Adrenal gland (tissue), 12 donors: ENCODE measurements around the gene HIF1AN. TPM values are rescaled to one million over a fixed set of nuclear protein-coding genes. Genes with fewer than 3 reads are reported as not detected.

Experiments
- DNase-seq, 7 donors: peaks; one replicate each; pipeline ENCODE4 v3.0.0-alpha.2; 2019 to 2020
- H3K27ac ChIP-seq, 5 donors: fragments of 200-600 bp; sonication (generic) in 4 of 5; 1 replicate in 3 of 5; 2 replicates in 2 of 5; pipeline versions ENCODE4 v1.5.1 to v1.8.0; 2016 to 2020; ENCODE audit warnings: mild to moderate bottlenecking in 1 of 5
- H3K27me3 ChIP-seq: fragments of 200-600 bp; 2 replicates; pipeline ENCODE4 v1.8.0; 2021
- H3K36me3 ChIP-seq, 2 donors: fragments of 200-600 bp; replicated peaks in 1 of 2; 1 replicate in 1 of 2; 2 replicates in 1 of 2; pipeline versions ENCODE4 v1.5.1 to v1.8.0; 2018 to 2022
- H3K4me1 ChIP-seq, 2 donors: fragments of 200-600 bp; replicated peaks in 1 of 2; 1 replicate in 1 of 2; 2 replicates in 1 of 2; pipeline versions ENCODE4 v1.5.1 to v1.8.0; 2018 to 2021
- H3K4me3 ChIP-seq, 4 donors: fragments of 200-600 bp; sonication (generic) in 3 of 4; one replicate each; pipeline ENCODE4 v1.5.1; 2016 to 2018
- H3K9me3 ChIP-seq, 3 donors: fragments of 200-600 bp; sonication (generic) in 1 of 3; replicated peaks in 1 of 3; 1 replicate in 2 of 3; 2 replicates in 1 of 3; pipeline versions ENCODE4 v1.5.1 to v1.8.0; 2016 to 2021
- POLR2A ChIP-seq, 2 donors: fragments of 450-650 bp; IDR thresholded peaks; one replicate each; pipeline ENCODE4 v1.6.1; 2017; ENCODE audit warnings: antibody characterized with exemption in 2 of 2, mild to moderate bottlenecking in 2 of 2, moderate library complexity in 1 of 2
- WGBS, 4 donors: extraction: QIAGEN DNeasy Blood & Tissue Kit in 2 of 4; methylation state at CpG; one replicate each; pipeline versions ENCODE4 v1.1.5 to v1.1.7; 2013 to 2017; 5-methylcytosine and 5-hydroxymethylcytosine counted together
- intact Hi-C, 2 donors: fragments of 100-400 bp; cut with DNase I; formaldehyde crosslinking; loops; one replicate each; pipeline versions ENCODE4 v1.14.1 to v1.15.0; 2022 to 2023
- polyA plus RNA-seq, 3 donors: library from polyadenylated mRNA; stranded (reverse); fragments of 200-250 nt in 2 of 3; fragments of 350-450 nt in 1 of 3; fragmentation: Illumina TruSeq in 1 of 3; extraction: RNeasy Lipid Tissue Mini Kit (QIAGEN cat#74804) in 1 of 3; gene quantifications; one replicate each; pipeline ENCODE4 v1.2.3, GENCODE V29; 2013 to 2014
- total RNA-seq, 9 donors: library from RNA; depleted of rRNA in 4 of 9; stranded (reverse); fragments of >200 nt in 4 of 9; fragments of 120-200 nt in 1 of 9; fragmentation: NEBNext Ultra II Directional in 1 of 9; extraction: Animal tissue kit (Norgen Biotek cat#: 25700) in 1 of 9; gene quantifications; one replicate each; pipeline versions ENCODE4 v1.1.0 to v1.2.4, GENCODE V29; 2013 to 2023
- TF ChIP-seq, protein P1 (sequence below), 6 experiments: fragments of 450-650 bp in 4 of 6; fragments of 200-600 bp in 2 of 6; sonication (generic) in 1 of 6; IDR thresholded peaks; 1 replicate in 5 of 6; 2 replicates in 1 of 6; pipeline versions ENCODE4 v1.5.1 to v1.8.0; 2016 to 2021; ENCODE audit warnings: antibody characterized with exemption in 6 of 6, mild to moderate bottlenecking in 2 of 6, moderate library complexity in 1 of 6
- donor health status: healthy with polysubstance abuse.
- donor health status: Bipolar disorder and iron deficiency.
- donor health status: DM: yes; HTN: yes; CAD: no.
- donor health status: DM: no; HTN: no; CAD: no.
- donor health status: DM: no; HTN: no; CAD: no.
- donor health status: DM: yes; HTN: yes; CAD: no.

HIF1AN gene
- total and polyA plus RNA-seq, 12 donors = 6.7 to 46.4 (median 20.0) TPM

DNA sequence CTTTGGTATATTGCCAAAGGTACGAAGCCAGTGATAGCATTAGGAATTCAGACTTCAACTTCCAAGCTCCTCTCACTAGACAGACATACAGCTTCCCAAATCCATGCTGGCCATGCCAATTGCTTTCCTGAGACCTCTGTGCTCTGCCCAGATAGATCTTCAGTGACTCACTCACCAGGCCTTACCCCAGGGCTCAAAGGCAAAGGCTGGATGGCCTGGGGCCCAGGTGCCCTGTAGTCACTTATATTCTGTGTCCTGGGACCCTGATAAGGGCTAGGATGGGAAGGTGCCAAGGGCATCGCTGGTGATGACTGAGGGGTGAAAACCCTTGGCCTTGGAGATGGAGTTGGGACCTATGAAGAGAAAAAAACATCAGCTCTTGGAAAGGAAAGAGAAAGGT lies 45.2 kb upstream of the HIF1AN start:
- Histone ChIP-seq H3K9me3 (no peaks in the 10 kb centered on the region), H3K4me1 (no peaks in the 10 kb centered on the region), H3K27me3 (no peaks in the 10 kb centered on the region), H3K36me3 (peaks cover 0 to 20% of the 10 kb centered on the region in 2 donors), H3K4me3 (no peak overlapping the region), H3K27ac (no peak overlapping the region)
- intact Hi-C loops = no loop called here
- TF ChIP-seq POLR2A (IDR thresholded peaks at IDR 0.05) = no peak
- TF ChIP-seq, protein P1, sequence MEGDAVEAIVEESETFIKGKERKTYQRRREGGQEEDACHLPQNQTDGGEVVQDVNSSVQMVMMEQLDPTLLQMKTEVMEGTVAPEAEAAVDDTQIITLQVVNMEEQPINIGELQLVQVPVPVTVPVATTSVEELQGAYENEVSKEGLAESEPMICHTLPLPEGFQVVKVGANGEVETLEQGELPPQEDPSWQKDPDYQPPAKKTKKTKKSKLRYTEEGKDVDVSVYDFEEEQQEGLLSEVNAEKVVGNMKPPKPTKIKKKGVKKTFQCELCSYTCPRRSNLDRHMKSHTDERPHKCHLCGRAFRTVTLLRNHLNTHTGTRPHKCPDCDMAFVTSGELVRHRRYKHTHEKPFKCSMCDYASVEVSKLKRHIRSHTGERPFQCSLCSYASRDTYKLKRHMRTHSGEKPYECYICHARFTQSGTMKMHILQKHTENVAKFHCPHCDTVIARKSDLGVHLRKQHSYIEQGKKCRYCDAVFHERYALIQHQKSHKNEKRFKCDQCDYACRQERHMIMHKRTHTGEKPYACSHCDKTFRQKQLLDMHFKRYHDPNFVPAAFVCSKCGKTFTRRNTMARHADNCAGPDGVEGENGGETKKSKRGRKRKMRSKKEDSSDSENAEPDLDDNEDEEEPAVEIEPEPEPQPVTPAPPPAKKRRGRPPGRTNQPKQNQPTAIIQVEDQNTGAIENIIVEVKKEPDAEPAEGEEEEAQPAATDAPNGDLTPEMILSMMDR (IDR thresholded peaks at IDR 0.05) = no peak
- 58 to 73% (median 68%) methylated on average over 2 of the region's 2 CpGs for WGBS, 4 donors
- DNase-seq = peak in 2 of 7 donors; percentile 10 to 25

DNA sequence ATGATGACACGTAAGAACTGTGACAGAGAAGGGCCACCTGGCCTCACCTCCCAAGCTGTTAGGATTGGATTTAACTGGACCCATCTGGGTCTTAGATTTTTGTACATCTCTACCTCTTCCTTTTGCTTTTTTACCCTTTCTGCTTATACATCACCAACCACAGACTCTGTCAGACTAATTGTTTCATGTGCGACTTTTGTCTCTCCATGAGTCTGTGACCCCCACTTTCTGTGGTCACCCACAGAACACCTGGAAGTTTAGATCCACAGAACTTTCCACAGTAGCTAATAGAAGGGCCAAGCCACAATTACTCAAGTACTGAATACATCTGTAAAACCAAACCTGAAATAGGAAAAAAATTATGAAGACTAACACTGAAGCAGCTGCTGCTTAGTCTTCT lies 39.2 kb upstream of the HIF1AN start:
- intact Hi-C loops = no loop called here
- 86 to 98% (median 93%) methylated on average over 2 of the region's 2 CpGs for WGBS, 4 donors
- no peak overlapping the region for H3K27ac ChIP-seq
- no peak overlapping the region for H3K4me3 ChIP-seq
- no peaks in the 10 kb centered on the region for H3K4me1 ChIP-seq
- H3K9me3 ChIP-seq = no peaks in the 10 kb centered on the region
- peaks cover 0 to 20% of the 10 kb centered on the region in 2 donors for H3K36me3 ChIP-seq
- TF ChIP-seq, protein P1 (IDR thresholded peaks at IDR 0.05) = no peak
- no peak for TF ChIP-seq POLR2A (IDR thresholded peaks at IDR 0.05)
- no peak for DNase-seq
- no peaks in the 10 kb centered on the region for H3K27me3 ChIP-seq

DNA sequence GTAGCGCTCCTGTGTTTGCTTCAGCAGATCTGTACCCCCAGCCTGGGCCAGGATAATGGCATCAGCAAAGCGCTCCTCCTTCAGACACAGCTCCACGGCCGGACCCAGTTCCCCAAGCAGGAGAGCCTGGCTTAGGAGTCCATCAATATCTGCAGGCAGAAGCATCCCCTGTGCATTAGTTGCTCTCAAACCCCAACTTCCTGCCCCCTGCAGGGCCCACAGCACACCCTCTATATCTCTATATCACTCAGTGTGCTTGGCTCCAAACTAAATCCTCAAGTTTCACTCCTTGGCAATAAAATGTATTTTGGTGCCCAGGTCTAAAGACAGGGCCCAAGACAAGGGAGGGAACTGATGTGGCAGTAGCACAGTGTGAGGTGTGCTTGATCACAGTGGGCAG lies 37.7 kb upstream of the HIF1AN start:
- DNase-seq = no peak
- no peak overlapping the region for H3K27ac ChIP-seq
- no peaks in the 10 kb centered on the region for H3K27me3 ChIP-seq
- H3K4me1 ChIP-seq = no peaks in the 10 kb centered on the region
- WGBS, 4 donors = 95 to 98% (median 96%) methylated on average over 4 of the region's 4 CpGs
- no peak overlapping the region for H3K4me3 ChIP-seq
- H3K9me3 ChIP-seq = no peaks in the 10 kb centered on the region
- no peak for TF ChIP-seq POLR2A (IDR thresholded peaks at IDR 0.05)
- TF ChIP-seq, protein P1 (IDR thresholded peaks at IDR 0.05) = no peak
- peaks cover 0 to 29% of the 10 kb centered on the region in 2 donors for H3K36me3 ChIP-seq
- intact Hi-C loops = no loop called here

DNA sequence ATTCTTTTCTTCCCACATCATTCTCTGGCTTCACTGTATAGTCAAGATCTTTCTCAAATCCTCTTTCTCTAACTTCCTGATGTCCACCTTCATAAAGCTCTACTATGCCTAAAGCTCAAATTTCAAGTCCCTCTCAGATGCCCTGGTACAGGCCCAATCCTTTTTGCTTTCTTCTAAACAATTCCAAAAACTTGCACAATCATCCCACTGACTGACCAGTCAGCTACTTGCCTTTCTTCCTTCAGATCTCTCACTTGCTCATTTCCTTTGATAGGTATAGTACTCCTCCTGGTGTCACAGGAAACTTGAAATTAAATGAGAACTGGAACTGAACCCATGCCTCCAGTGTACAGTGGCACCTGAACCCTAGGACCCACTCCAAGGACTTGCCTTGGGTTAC lies 34.3 kb upstream of the HIF1AN start:
- TF ChIP-seq, protein P1 (IDR thresholded peaks at IDR 0.05) = no peak
- TF ChIP-seq POLR2A (IDR thresholded peaks at IDR 0.05) = no peak
- DNase-seq = no peak
- Histone ChIP-seq H3K27me3 (no peaks in the 10 kb centered on the region), H3K4me3 (no peak overlapping the region), H3K36me3 (peaks cover 0 to 19% of the 10 kb centered on the region in 2 donors), H3K27ac (no peak overlapping the region), H3K4me1 (peaks cover 0 to 6% of the 10 kb centered on the region in 2 donors), H3K9me3 (no peaks in the 10 kb centered on the region)
- intact Hi-C loops = no loop called here
